Urothelium cell line (cell line): ENCODE data around the gene ASF1B.

ENCODE experiments used
- DNase-seq: peaks from one replicate; pipeline ENCODE4 v3.0.0; 2011; ENCODE audit warnings: low spot score, mixed read lengths
- FAIRE-seq: peaks from 2 replicates; lab custom pipeline; 2011; peaks lifted over from hg19 to GRCh38; lab: Jason Lieb, UNC

The ASF1B gene

DNA sequence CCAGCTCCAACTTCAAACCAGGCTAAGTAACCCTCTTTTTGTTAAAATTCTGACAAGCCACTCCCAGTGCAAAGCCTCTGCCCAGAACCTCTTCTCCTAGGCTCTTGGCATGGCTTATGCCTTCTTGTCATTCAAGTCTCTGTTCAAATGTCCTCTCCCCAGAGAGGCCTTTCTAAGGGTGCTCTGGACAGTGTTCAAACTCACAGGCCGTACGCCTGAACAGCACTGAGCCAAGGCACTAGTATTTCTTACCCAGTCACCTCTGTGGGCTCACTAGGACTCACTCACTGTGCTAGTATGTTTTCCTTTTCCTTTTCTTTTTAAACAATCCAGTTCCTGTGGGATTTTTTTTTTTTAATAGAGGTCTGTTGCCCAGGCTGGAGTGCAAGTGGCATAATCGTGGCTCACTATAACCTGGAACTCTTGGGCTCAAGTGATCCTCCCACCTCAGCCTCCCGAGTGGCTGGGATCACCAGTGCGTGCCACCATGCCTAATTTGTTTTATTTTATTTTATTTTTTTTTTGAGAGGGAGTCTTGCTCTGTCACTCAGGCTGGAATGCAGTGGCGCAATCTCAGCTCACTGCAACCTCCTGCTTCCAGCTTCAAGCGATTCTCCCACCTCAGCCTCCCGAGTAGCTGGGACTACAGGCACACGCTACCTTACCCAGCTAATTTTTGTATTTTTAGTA, 2.3 kb upstream of the ASF1B start:
- no peak for DNase-seq

DNA sequence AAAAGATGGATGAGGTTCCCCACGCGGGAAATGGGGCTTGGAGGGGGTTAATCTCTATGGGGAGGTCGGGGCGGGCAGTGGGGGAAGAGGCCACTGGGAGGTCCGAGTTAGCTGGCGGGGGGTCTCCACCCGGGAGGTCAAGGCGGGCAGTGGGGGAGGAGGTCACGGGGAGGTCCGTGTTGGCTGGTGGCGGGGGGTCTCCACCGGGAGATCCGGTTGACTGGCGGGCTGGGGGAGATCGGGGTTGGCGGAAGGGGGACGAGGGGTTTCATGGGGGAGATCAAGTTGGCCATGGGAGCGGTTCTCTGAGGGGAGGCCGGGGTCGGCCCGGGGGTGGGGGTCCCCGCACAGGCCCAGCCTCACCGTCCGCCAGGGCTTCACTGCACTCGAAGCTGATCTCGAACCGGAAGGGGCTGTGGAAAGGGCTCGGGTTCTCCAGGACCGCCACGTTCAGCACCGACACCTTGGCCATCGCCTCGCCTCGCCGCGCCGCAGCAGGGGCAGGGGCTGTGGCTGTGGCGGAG, 342 bp downstream of the ASF1B start:
- no peak for FAIRE-seq
- DNase-seq = no peak

More for the DNA sequence above, 2.3 kb upstream of the ASF1B start:
- FAIRE-seq = no peak

DNA sequence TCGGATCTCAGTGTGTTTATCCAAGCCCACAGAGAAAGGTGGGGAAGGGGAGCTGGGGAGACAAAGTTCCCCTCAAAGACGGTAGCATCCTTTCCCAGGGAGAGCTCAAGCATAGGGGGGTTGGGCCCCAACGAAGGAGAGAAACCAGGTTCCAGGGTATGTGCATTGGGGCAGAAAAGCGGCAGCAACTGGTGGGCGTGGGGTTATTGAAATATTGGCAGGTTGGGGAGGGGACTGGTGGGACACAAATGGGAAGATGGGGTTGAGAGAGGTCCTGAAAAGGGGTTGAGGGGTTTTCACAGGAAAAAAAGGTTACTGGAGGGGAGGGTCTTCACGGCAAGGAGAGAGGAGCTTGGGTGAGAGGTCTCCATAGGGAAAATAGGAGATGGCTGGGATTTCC, 1.0 kb downstream of the ASF1B start:
- FAIRE-seq (no peak), DNase-seq (no peak)

DNA sequence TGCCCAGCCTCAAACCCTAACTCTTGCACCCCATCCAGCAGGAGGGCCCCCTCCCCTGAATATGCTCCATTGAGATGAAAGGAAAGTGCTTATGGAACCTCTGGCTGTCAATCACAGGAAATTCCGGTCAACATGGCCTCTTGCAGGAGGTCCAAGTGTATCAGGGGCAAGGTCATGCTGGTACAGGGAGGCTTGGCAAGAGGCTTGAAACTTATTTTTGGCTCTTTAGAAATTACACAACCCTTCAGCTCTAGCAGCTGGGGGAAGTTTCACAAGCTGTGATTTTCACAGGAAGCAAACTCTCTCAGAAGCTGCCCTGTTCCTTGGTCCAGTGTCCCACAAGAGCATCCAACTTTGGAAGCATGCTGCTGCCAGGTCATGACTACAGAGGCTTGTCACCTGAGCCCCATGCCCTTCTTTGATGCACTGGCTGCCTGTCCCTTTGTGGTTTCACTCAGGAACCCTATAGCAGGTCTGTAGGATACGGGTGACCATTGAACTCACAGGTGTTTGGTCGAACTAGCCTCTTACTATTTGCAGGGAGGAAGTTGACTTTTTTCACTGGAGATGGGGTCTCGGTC, 8.4 kb downstream of the ASF1B start:
- no peak for FAIRE-seq
- DNase-seq = no peak

DNA sequence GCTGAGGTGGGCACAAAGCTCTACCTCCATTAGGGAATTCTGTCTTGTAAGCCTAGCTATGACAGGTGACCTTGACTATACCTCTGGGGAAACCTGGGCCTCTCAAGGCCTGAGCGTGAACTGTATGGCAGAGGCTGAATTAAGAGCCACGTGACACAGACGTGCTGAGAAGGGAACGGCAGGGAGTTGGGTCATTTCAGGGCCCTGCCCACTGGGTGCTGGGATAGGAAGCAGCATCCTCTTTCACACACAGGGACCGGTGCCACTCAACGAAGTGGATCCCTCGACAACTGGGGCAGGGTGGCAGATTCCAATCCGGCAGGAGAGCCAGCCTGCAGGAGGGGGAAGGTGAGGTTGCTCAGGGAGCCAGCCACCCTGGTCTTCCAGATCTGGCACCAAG, 9.2 kb downstream of the ASF1B start:
- DNase-seq (no peak), FAIRE-seq (no peak)

DNA sequence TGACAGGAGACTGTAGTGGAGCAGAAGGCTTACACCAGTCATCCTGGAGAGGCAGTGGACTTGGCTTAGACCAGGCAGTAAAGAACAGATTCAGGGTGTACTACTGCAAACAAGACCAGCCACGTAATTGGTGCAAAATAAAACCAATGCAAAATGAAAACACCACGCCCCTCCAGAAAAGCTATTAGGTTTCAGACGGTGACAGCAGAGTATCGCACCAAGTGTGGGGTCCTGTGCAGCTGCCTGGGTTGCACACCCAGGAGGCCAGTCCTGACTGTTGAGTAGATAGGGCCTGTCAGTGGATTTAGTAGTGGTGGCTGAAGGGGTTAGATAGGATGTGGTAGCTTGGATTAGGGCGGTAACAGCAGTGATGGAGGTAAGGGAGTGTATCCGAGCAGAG, 13.5 kb downstream of the ASF1B start:
- DNase-seq (no peak), FAIRE-seq (no peak)

DNA sequence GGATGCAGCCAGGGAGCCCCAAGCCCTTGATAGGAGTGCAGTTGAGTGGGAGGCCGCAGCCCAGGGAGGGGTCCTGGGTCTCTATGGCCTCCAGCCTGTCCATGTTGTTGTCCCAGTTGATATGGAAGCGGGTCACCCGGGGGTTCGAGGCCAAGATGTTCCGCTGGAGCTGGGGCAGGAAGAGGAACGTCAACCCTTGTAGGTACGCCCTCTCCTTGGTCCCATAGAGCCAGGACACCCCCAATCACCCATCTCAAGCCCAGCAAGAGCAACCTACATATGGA, 15.9 kb downstream of the ASF1B start:
- FAIRE-seq = no peak
- no peak for DNase-seq

DNA sequence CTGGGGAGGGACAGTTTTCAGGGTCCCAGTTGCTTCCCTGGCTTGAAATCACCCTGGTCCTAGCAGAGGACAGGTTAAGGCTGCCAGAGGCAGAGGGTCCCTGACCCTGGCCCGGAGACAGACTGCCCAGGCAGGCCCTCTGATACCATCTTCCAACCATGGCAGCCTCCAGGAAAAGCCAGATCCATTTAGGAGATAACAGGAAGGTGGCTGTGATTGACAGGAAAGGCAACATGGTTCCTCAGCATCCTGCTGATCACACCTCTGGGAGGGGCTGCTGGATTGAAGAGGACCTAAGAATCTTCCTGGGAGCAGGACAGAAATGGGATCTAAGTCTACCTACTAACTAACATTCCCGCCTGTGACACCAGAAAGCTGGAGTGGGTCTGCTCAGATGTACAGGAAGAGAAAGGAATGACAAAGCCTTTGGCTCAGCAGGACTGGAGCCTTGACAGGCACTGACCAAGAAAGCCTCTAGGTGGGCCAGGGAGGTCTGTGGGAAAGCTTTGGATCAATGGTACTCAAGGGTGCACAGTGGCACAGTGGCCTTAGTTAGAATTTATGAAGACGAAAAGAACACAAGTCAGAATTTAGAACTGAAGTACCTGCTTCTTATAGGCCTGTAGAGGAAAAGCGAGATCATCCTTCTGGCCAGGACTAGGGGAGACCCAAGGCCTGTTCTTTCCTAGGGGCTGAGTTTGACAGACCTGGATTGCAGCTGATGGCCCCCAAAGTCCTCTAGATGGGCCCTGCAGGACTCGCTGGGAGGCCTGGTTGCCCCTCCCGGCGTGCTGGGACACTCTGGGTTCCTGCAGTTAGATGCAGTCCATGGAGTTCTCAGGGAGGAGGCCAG, 16.5 kb downstream of the ASF1B start:
- DNase-seq = no peak
- no peak for FAIRE-seq

DNA sequence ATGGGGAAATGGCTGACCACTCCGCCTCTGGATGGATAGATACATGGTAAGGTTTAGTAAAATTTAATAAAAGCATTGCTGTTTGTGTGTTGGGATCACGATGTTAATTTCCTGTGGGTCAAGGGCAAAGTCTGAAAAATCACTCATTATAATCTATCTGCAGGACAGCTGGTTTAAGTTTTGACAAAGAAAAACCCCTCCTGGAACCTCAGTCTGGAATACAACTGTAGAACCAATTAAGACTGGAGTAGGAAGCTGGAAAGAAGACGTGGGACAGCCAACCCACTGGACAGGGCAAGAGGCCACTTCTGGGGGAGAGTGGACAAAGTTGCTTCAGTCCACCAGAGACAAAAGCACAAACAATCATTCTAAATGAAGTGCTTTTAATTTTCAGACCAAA, 17.2 kb downstream of the ASF1B start:
- FAIRE-seq = no peak
- DNase-seq = no peak

DNA sequence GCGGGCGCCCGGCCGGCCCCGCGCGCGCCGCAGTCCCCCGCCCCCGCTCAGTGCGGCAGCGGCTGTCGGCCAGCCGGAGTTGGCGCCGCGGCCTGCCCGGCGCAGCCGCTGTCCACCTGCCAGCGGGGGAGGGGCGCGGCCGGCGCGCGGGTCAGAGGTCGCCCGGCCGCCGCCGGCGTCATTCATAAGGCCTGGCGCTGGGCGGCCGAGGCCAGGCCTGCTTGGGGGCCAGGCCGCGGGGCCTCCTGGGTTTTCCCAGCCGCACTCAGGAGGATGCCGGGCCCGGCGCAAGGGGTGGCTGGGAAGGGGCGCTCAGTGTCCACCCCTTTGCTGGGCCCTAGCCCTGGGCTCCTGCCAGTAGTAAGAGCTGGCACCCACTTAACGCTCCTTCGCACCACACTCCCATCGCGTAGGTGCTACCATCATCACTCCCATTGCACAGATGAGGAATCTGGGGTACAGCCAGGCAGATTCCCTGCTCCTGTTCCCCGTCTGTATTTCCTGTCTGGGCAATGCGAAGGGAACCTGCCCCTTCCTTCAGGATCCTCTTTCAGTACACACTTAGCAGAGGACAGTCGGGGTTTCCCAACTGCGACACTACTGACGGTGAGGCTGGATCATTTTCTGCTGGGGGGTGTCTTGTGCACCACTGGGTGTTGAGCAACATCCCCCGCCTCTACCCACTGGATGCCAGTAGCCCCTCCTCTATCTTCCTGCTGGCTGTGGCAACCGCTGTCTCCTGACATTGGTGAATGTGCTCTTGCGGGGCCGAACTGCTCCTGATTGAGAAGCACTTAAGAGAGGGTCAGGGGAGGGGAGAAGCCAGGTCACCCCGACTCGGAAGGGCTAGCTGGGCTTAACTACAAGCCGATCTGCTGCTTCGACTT, 18.0 kb downstream of the ASF1B start:
- FAIRE-seq (no peak), DNase-seq (no peak)

DNA sequence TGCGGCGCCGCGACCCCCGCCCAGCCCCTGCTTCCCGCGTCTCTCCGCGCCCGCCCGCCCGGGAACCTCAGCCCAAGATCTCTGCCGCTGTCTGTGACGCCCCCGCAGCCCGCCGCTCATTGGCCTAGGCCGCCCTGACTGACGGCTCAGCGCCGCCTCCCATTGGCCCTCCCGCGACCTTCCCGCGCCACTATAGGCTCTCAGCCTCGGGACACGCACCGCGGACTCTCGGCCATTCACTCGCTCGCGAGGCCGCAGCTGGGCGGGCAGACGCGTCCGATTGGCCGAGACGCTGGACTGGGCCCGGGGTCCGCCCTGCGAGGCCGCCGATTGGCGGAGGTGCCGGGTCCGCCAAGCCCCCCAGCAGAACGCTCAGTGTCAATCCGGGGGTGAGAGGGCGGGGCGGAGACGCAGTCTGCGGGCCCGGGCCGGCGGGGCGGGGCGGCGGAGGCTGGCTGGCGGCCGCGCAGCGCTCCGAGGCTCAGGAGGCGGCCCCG, 18.7 kb downstream of the ASF1B start, which contains the start of gene PRKACA:
TSS of gene PRKACA (minus strand) at position 95 of the 497 bp plus-strand sequence. CDS start 215 bp downstream, outside the sequence.
- DNase-seq = peak; percentile 96
- FAIRE-seq = peak; percentile 82

DNA sequence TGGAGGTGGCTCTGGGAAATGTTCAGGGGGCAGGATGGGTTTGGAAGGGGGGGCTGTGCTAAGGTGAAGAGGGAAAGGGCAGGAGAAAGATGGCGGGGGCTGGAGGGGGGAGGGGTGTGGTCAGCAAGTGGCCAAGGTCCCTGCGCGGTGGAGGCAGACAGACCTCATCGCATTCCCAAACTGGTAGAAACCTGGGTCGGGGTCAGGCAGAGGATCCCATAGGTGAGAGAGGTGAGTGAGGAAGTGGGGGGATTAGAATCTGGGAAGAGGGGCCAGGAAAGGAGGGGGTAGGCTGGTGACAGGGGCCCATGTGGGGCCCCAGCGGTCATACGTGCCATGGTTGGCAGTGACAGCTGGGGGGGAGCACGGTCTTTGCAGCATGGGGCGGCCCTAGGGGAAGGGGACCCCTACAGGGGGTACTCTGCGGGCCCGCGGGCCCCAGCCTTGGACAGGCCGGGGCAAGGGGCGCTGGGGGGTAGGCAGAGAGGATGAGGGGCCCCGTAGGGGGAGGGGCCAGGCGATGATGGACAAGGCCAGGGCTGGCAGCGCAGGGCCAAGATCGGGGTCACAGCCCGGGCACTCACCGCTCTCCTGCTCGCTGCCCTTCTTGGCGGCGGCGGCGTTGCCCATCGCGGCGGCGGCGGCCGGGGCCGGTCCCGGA, 19.3 kb downstream of the ASF1B start:
- FAIRE-seq (no peak), DNase-seq (no peak)

DNA sequence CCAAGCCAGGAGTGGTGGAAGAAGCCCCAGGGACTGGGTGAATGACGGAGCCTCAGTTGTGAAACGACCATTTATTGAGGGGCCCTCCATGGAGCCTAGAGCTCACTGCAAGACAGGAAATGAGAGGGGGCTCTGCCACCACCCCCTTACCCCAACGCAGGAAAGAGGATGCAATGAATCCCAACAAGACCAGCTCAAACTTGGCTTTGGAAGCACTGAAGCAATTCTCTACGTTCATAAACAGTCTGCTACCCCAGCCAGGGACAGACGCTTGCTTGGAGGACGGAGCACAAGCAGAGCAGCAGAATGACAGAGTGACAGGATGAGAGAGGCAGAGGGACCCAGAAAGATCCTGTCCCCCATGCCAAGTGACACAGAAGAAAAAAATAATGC, 19.9 kb downstream of the ASF1B start:
- no peak for DNase-seq
- FAIRE-seq = no peak

DNA sequence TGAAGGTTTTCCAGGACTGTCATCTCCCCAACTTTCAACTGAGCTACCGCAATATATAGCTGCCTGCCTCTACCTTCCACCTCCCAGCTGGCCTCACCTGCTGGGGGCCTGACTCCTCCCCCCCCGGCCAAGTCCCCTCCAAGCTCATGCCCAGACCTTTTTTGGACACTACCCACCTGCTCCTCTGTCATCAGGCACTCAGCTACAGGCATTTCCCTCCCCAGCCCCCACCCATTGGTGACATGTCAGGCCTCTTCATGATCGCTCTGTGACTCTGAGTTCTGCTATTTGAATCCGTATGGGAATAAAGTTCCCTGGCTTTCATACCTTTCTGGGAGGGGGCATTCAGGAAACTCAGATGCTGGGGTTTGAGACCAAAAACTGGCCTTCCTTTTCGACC, 20.6 kb downstream of the ASF1B start:
- FAIRE-seq = no peak
- no peak for DNase-seq

DNA sequence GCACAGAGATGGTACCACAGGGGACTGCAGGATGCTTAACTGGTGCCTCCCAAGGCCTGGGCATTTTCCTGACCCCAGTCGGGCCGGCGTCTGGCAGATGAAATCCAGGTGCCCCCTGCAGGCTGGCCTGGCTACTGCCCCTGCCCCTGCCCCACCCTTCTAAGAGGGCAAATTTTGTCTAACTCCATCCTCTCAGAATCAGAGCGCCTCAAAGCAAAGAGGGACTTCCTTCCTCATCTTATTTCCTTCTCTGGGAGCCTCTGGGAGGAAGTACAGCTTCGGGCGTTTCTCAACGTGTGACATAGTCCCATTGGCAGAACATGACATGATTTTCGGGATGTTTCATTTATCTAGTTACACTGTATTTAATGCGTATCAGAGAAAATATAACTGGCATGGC, 21.5 kb downstream of the ASF1B start:
- no peak for FAIRE-seq

DNA sequence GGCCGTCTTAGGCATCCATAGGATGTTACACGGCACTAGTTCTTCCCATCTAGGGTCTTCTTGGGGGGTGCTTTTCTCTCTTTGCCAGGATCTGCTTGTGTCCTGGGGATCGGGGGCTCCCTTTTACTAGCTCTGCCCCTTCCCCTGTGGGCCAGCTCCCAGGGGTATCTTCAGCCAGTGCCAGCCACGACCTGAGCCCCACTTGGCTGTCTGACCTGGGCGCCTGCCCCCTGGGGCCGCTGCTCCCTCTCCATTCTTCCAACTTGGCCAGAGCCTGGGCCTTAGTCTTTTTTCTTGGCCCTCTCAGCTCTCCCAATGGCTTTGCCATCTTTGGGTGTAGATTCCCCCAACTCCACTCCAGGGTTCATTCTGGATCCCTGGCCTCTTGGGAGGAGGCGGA, 21.9 kb downstream of the ASF1B start:
- no peak for DNase-seq
- no peak for FAIRE-seq

More for the DNA sequence above, 21.5 kb downstream of the ASF1B start:
- no peak for DNase-seq

DNA sequence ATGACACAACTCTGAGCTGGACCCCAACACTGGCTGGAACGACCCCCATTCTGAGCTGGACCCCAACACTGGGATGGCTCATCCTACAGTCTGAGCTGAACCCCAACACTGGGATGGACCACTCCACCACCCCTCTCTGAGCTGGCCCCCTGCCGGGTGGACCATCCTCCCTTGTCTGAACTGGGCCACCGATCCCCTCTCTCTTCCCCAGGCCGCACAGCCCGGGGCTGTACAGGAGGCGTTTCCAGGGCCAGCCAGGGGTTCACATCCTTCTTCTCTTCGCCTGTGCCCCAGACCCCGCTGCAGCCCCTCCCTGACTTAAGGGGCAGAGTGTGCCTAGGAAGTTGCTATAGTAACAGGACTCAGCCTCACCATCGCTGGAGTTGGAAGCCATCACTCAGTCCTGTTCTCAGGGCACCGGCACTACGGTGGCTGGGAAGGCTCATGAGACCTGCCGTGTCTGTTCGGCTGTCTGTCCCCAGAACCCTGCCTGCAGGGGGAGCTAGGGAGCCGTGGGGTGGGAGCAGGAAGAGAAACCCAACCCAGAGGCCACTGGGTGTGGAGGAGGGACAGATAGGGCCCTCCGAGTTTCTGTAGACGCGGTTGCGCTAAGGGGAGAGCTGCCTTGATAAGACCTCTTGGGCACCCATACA, 22.5 kb downstream of the ASF1B start:
- peak; percentile 12 for DNase-seq
- FAIRE-seq = no peak

DNA sequence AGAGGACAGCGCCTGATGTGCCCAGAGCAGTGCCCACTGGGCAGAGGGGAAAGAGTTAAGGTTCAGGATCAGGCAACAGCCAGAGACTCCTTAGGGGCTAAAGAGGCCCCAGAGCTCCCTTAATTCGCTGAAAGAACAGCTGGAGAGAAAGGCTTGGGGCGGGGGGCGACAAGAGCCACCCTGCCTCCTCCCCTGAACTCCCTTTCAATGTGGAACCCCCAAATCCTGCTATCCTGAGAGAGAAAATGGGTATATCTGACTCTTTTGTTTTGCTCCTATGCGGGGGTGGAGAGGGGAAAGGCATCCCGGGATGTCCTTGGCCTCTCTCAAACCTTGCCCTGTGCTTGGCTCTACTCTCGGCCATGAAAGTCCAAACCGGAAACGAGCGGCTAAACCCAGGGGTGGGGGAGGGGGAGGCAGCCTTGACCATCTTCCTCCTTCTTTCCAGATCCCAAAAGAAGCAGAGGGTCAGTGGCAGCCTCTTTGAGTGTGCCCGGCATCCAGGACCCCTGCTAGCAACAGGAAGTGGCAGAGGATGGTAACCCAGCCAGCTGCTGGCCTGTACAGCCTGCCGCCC, 23.5 kb downstream of the ASF1B start:
- no peak for DNase-seq
- FAIRE-seq = no peak
